ENCODE results near the gene SCUBE3.

SCUBE3 gene

GRCh38 chr6:35295036-35295435 is 81.3 kb downstream of the SCUBE3 start:
- no peaks in the 10 kb centered on the region for H3K27me3 ChIP-seq (ENCODE audit: insufficient read depth, low read length, poor library complexity, severe bottlenecking)
- H3K36me3 ChIP-seq (ENCODE audit: insufficient read depth, low read length): peaks cover 17% of the 10 kb centered on the region; the same call in 1 of the 2 replicates
- peaks cover 50% of the 10 kb centered on the region for H3K4me1 ChIP-seq (ENCODE audit: insufficient read depth, low read length, poor library complexity, severe bottlenecking)
- no peak overlapping the region for H3K4me3 ChIP-seq (ENCODE audit: low read length, poor library complexity, severe bottlenecking)
- H4K20me1 ChIP-seq (ENCODE audit: insufficient read depth, low read length, poor library complexity, severe bottlenecking): peaks cover 3% of the 10 kb centered on the region
- no peaks in the 10 kb centered on the region for H3K9me2 ChIP-seq (replicated peaks; ENCODE audit: low read depth, low read length)
- H2AFZ ChIP-seq (ENCODE audit: low read length): no peak overlapping the region
- H3K79me2 ChIP-seq (ENCODE audit: insufficient read depth, low read length): peaks cover 24% of the 10 kb centered on the region
- TF ChIP-seq CTCF (conservative IDR thresholded peaks at IDR 0.05; ENCODE audit: low read length): no peak
- no peak for TF ChIP-seq EZH2phosphoT487 (IDR thresholded peaks at IDR 0.05; ENCODE audit: borderline replicate concordance)
- H3K9ac ChIP-seq (ENCODE audit: low read depth, low read length, poor library complexity, severe bottlenecking): peak overlapping the region; percentile 98
- no peaks in the 10 kb centered on the region for H3K9me3 ChIP-seq (ENCODE audit: insufficient read depth, low read depth, low read length)
- peak overlapping the region; percentile 10 for H3K4me2 ChIP-seq (ENCODE audit: low read depth, low read length, poor library complexity, severe bottlenecking)
- H3F3A ChIP-seq (ENCODE audit: low read depth): no peaks in the 10 kb centered on the region

- Histone ChIP-seq H3K36me3 (ENCODE audit: insufficient read depth, low read length) (peaks cover 11% of the 10 kb centered on the region; the same call in 1 of the 2 replicates), H3K4me3 (ENCODE audit: low read length, poor library complexity, severe bottlenecking) (no peak overlapping the region), H3K4me1 (ENCODE audit: insufficient read depth, low read length, poor library complexity, severe bottlenecking) (peaks cover 57% of the 10 kb centered on the region), H4K20me1 (ENCODE audit: insufficient read depth, low read length, poor library complexity, severe bottlenecking) (peaks cover 9% of the 10 kb centered on the region), H3K9ac (ENCODE audit: low read depth, low read length, poor library complexity, severe bottlenecking) (peak overlapping the region; percentile 98), H3K27me3 (ENCODE audit: insufficient read depth, low read length, poor library complexity, severe bottlenecking) (no peaks in the 10 kb centered on the region), H3K9me3 (ENCODE audit: insufficient read depth, low read depth, low read length) (no peaks in the 10 kb centered on the region), H3K79me2 (ENCODE audit: insufficient read depth, low read length) (peaks cover 31% of the 10 kb centered on the region), H3K9me2 (replicated peaks; ENCODE audit: low read depth, low read length) (no peaks in the 10 kb centered on the region), H3F3A (ENCODE audit: low read depth) (no peaks in the 10 kb centered on the region), H2AFZ (ENCODE audit: low read length) (no peak overlapping the region), H3K4me2 (ENCODE audit: low read depth, low read length, poor library complexity, severe bottlenecking) (peak overlapping the region; percentile 10)
- no peak for TF ChIP-seq EZH2phosphoT487 (IDR thresholded peaks at IDR 0.05; ENCODE audit: borderline replicate concordance)
- TF ChIP-seq CTCF (conservative IDR thresholded peaks at IDR 0.05; ENCODE audit: low read length): no peak
These were observed 82.0 kb downstream of the SCUBE3 start for GRCh38 chr6:35295521-35296315.

GRCh38 chr6:35296931-35297600 is 83.3 kb downstream of the SCUBE3 start:
- no peaks in the 10 kb centered on the region; the same call in 1 of the 2 replicates for H3K36me3 ChIP-seq (ENCODE audit: insufficient read depth, low read length)
- peaks cover 44% of the 10 kb centered on the region for H3K79me2 ChIP-seq (ENCODE audit: insufficient read depth, low read length)
- H3F3A ChIP-seq (ENCODE audit: low read depth): no peaks in the 10 kb centered on the region
- peaks cover 15% of the 10 kb centered on the region for H4K20me1 ChIP-seq (ENCODE audit: insufficient read depth, low read length, poor library complexity, severe bottlenecking)
- peaks cover 65% of the 10 kb centered on the region for H3K4me1 ChIP-seq (ENCODE audit: insufficient read depth, low read length, poor library complexity, severe bottlenecking)
- H3K4me2 ChIP-seq (ENCODE audit: low read depth, low read length, poor library complexity, severe bottlenecking): peak overlapping the region; percentile 63
- no peaks in the 10 kb centered on the region for H3K9me3 ChIP-seq (ENCODE audit: insufficient read depth, low read depth, low read length)
- H3K4me3 ChIP-seq (ENCODE audit: low read length, poor library complexity, severe bottlenecking): peak overlapping the region; percentile 91
- peak overlapping the region; percentile 98 for H3K9ac ChIP-seq (ENCODE audit: low read depth, low read length, poor library complexity, severe bottlenecking)
- H3K9me2 ChIP-seq (replicated peaks; ENCODE audit: low read depth, low read length): no peaks in the 10 kb centered on the region
- no peak for TF ChIP-seq CTCF (conservative IDR thresholded peaks at IDR 0.05; ENCODE audit: low read length)
- TF ChIP-seq EZH2phosphoT487 (IDR thresholded peaks at IDR 0.05; ENCODE audit: borderline replicate concordance): no peak
- no peak overlapping the region for H2AFZ ChIP-seq (ENCODE audit: low read length)
- no peaks in the 10 kb centered on the region for H3K27me3 ChIP-seq (ENCODE audit: insufficient read depth, low read length, poor library complexity, severe bottlenecking)
